22Rv1 (cell line): ENCODE data around the gene PLOD2.

Experiments
- H3K27ac ChIP-seq: fragments of 450-650 bp; 2 replicates; pipeline ENCODE4 v1.5.1; 2017
- CTCF ChIP-seq: fragments of 450-650 bp; IDR thresholded peaks from 2 replicates; pipeline ENCODE4 v1.5.1; 2017; ENCODE audit warnings: mild to moderate bottlenecking
- ZFX ChIP-seq: fragments of 450-650 bp; IDR thresholded peaks from 2 replicates; pipeline ENCODE4 v1.6.1; 2017; ENCODE audit warnings: antibody characterized with exemption, borderline replicate concordance

The PLOD2 gene

GRCh38 chr3:146072824-146073223, 88.2 kb downstream of the PLOD2 start:
- TF ChIP-seq ZFX (no peak), CTCF (no peak)
- H3K27ac ChIP-seq = no peak overlapping the region

DNA sequence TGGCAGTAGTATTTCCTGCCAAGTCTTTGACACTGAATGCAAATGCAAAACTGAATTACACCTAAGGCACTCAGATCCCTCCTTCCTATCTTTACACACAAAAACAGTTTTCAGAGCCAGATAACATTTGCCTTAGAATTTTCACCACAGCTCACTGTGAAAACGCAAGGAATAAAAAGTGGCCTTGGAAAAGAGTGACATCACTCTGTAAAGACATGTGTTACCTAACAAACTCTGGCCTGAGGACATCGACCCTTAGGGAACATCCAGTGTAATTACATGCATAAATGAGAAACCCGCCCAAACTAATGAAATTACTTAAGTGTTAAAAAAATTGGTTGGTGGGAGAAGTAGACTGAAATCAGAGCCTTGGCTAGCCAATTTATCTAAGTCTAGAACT, 88.9 kb downstream of the PLOD2 start:
- no peak overlapping the region for H3K27ac ChIP-seq
- TF ChIP-seq CTCF (no peak), ZFX (no peak)

GRCh38 chr3:146071632-146072031, 89.4 kb downstream of the PLOD2 start:
- no peak overlapping the region for H3K27ac ChIP-seq

GRCh38 chr3:146067048-146067447, 93.9 kb downstream of the PLOD2 start:
- TF ChIP-seq CTCF = no peak
- no peak for TF ChIP-seq ZFX
- no peak overlapping the region for H3K27ac ChIP-seq

More at GRCh38 chr3:146071632-146072031, 89.4 kb downstream of the PLOD2 start:
- TF ChIP-seq CTCF = no peak
- no peak for TF ChIP-seq ZFX

DNA sequence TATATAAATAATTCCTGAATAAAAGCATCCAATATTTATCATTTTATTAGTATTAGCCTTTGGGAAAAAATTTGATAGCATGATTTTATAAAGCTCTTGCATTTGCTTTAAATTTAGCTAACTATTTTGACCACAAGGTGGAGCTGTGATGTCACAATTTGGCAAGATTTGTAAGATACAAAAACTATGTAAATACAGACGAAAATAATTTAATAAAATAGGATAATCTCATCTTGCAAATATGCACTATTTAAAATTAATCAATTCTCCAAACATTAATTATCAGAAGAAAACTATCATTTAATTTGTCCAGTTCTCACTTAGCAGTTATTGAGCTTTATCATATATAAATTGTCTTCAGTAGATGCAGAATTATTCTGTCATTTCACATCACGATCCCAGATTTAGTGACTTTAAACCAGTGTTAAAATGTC, 95.4 kb downstream of the PLOD2 start:
- H3K27ac ChIP-seq = no peak overlapping the region
- TF ChIP-seq ZFX = no peak
- TF ChIP-seq CTCF = peak; percentile 83

GRCh38 chr3:146058241-146058640, 102.7 kb downstream of the PLOD2 start:
- TF ChIP-seq ZFX (no peak), CTCF (no peak)
- H3K27ac ChIP-seq = no peak overlapping the region

DNA sequence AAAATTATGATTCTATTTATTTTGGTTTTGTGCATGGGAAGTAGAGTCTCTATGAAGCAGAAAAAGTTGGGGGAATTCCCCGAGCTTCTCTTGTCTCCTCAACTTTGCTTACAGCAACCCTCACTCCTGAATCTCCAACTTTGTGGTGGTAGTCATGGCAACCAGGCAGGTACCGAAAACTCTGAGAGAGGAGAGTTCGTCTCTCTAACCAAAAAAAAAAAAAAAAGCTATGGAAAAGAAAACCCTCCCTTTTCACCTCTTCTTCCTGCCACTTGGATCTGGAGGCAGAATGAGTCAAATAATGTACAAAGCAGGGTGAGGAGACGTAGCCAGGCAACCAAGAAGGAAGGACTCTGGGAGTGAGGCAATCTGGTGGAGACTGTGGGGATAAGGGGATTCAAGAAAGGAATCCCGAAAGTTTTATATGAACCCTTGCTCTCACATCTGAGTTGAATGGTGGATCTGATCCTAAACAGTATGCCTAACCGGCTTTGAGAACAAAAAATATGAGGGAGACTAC, 108.1 kb downstream of the PLOD2 start:
- H3K27ac ChIP-seq = no peak overlapping the region
- TF ChIP-seq CTCF (no peak), ZFX (no peak)
